HepG2 (cell line): ENCODE measurements around the gene LRRC63. TPM values are rescaled to one million over a fixed set of nuclear protein-coding genes. Genes with fewer than 3 reads are reported as not detected.

Source experiments
- ATAC-seq: fragments of 200-7000 bp; cut with Tn5 transposase; 3 replicates; pipeline ENCODE4 v1.9.1; 2020; ENCODE audit warnings: mild to moderate bottlenecking, moderate library complexity
- BruUV-seq: library from RNA; stranded (reverse); fragments of 400-500 nt; replicated peaks from 2 replicates; lab custom pipeline; 2021; lab: Mats Ljungman, UMichigan
- CTCF ChIA-PET: fragments of 300-600 bp; formaldehyde crosslinking; extraction: SDS; loops from one replicate; lab custom pipeline; 2021; ENCODE audit warnings: low total read pairs, inconsistent platforms, low intra/inter-chr PET ratio; lab: Yijun Ruan, JAX
- POLR2A ChIA-PET: fragments of 350-600 bp; sonication (Branson Sonifier 250); formaldehyde crosslinking; loops from one replicate; lab custom pipeline; 2020; ENCODE audit warnings: antibody characterized with exemption, inconsistent platforms; lab: Yijun Ruan, JAX
- DNase-seq: peaks from one replicate; pipeline ENCODE4 v3.0.0-alpha.2; 2015; ENCODE audit warnings: low spot score
- FAIRE-seq: peaks from 3 replicates; lab custom pipeline; 2011; peaks lifted over from hg19 to GRCh38; lab: Jason Lieb, UNC
- H2AFZ ChIP-seq: one replicate; pipeline ENCODE4 v1.6.1; 2011; ENCODE audit warnings: low read length, inconsistent platforms
- H3K27ac ChIP-seq: fragments of 300-600 bp; 3 replicates; pipeline ENCODE4 v1.8.0; 2011; ENCODE audit warnings: mixed run types, mild to moderate bottlenecking, mixed read lengths, low read length, inconsistent platforms; ENCODE audit not compliant: insufficient read depth; ENCODE audit errors: extremely low read length
- H3K27me3 ChIP-seq, 2 experiments: fragments of 200-600 bp in 1 of 2; 2 replicates in 1 of 2; 3 replicates in 1 of 2; pipeline versions ENCODE4 v1.6.0 to v1.8.0; 2011; ENCODE audit warnings: low read length in 2 of 2, mild to moderate bottlenecking in 2 of 2, moderate library complexity in 2 of 2, inconsistent platforms in 1 of 2; ENCODE audit not compliant: insufficient read depth in 2 of 2, control insufficient read depth in 1 of 2
- H3K36me3 ChIP-seq, 2 experiments: fragments of 200-600 bp in 1 of 2; replicated peaks in 1 of 2; 2 replicates in 1 of 2; 3 replicates in 1 of 2; pipeline versions ENCODE4 v1.5.1 to v1.8.0; 2011; ENCODE audit warnings: low read length in 2 of 2, inconsistent platforms in 1 of 2; ENCODE audit not compliant: insufficient read depth in 2 of 2, control insufficient read depth in 1 of 2
- H3K4me1 ChIP-seq: 2 replicates; pipeline ENCODE4 v1.5.1; 2012; ENCODE audit warnings: low read length, inconsistent platforms; ENCODE audit not compliant: insufficient read depth
- H3K4me2 ChIP-seq: 2 replicates; pipeline ENCODE4 v1.6.0; 2011; ENCODE audit warnings: low read depth, low read length, inconsistent platforms
- H3K4me3 ChIP-seq, 3 experiments: fragments of 200-600 bp in 1 of 3; sonication (generic), shearing (Covaris generic) in 1 of 3; replicated peaks in 1 of 3; 2 replicates each; pipeline ENCODE4 v1.5.1; 2011 to 2016; ENCODE audit warnings: low read length in 3 of 3, inconsistent platforms in 2 of 3, low read depth in 2 of 3, mild to moderate bottlenecking in 2 of 3, control low read depth in 1 of 3, mixed read lengths in 1 of 3; ENCODE audit not compliant: insufficient read depth in 1 of 3
- H3K79me2 ChIP-seq: one replicate; pipeline ENCODE4 v1.6.1; 2011; ENCODE audit warnings: low read length, inconsistent platforms; ENCODE audit not compliant: insufficient read depth
- H3K9ac ChIP-seq: 2 replicates; pipeline ENCODE4 v1.6.0; 2011; ENCODE audit warnings: mild to moderate bottlenecking, low read depth, low read length, inconsistent platforms; ENCODE audit not compliant: insufficient read depth
- H3K9me3 ChIP-seq: 2 replicates; pipeline ENCODE4 v1.5.1; 2012; ENCODE audit warnings: mild to moderate bottlenecking, low read length
- H4K20me1 ChIP-seq: 2 replicates; pipeline ENCODE4 v1.6.0; 2011; ENCODE audit warnings: inconsistent platforms, mild to moderate bottlenecking, low read length, moderate library complexity; ENCODE audit not compliant: insufficient read depth
- DZIP1 ChIP-seq: sonication (generic); formaldehyde crosslinking; IDR thresholded peaks from 2 replicates; pipeline ENCODE4 v1.5.0; 2020; ENCODE audit warnings: mild to moderate bottlenecking, missing genetic modification reagents
- FOXK1 ChIP-seq: sonication (generic); formaldehyde crosslinking; IDR thresholded peaks from 2 replicates; pipeline ENCODE4 v1.4.0; 2020; ENCODE audit warnings: low read depth, missing genetic modification reagents, borderline replicate concordance
- GATA4 ChIP-seq: sonication (generic); IDR thresholded peaks from 2 replicates; pipeline ENCODE4 v1.6.1; 2016; ENCODE audit warnings: antibody characterized with exemption, low read depth, borderline replicate concordance
- NCOR1 ChIP-seq: fragments of 200-600 bp; sonication (generic); IDR thresholded peaks from 2 replicates; pipeline ENCODE4 v1.7.0; 2017; ENCODE audit warnings: antibody characterized with exemption, low read length, borderline replicate concordance
- NFKBIZ ChIP-seq: IDR thresholded peaks from 2 replicates; pipeline ENCODE4 v1.6.1; 2018; ENCODE audit warnings: missing genetic modification reagents, missing compliant biosample characterization
- PATZ1 ChIP-seq: sonication (generic); formaldehyde crosslinking; IDR thresholded peaks from 2 replicates; pipeline ENCODE4 v1.4.0; 2020; ENCODE audit warnings: missing genetic modification reagents
- RBAK ChIP-seq: sonication (generic); formaldehyde crosslinking; IDR thresholded peaks from 2 replicates; pipeline ENCODE4 v1.5.1; 2020; ENCODE audit warnings: mild to moderate bottlenecking, missing genetic modification reagents
- RBM39 ChIP-seq: fragments of 200-400 bp; formaldehyde crosslinking; IDR thresholded peaks from one replicate; pipeline ENCODE4 v1.6.1; 2018; ENCODE audit warnings: antibody characterized with exemption, mild to moderate bottlenecking, low read depth, low read length; ENCODE audit not compliant: poor library complexity, severe bottlenecking
- RFX3 ChIP-seq: IDR thresholded peaks from 2 replicates; pipeline ENCODE4 v1.6.1; 2016; ENCODE audit warnings: missing biosample characterization, missing genetic modification reagents
- SOX6 ChIP-seq, 2 experiments: fragments of 450-650 bp in 1 of 2; sonication (generic) in 1 of 2; formaldehyde crosslinking in 1 of 2; IDR thresholded peaks; 2 replicates each; pipeline versions ENCODE4 v1.4.0 to v1.6.1; 2017 to 2020; ENCODE audit warnings: antibody characterized with exemption in 1 of 2, mild to moderate bottlenecking in 1 of 2, missing genetic modification reagents in 1 of 2
- STAG1 ChIP-seq: sonication (generic); formaldehyde crosslinking; IDR thresholded peaks from 2 replicates; pipeline ENCODE4 v1.4.0; 2020; ENCODE audit warnings: missing genetic modification reagents
- U2AF2 ChIP-seq: fragments of 200-400 bp; formaldehyde crosslinking; IDR thresholded peaks from 2 replicates; pipeline ENCODE4 v1.6.1; 2017; ENCODE audit warnings: low read depth, mild to moderate bottlenecking, low read length
- ZNF530 ChIP-seq: sonication (generic); formaldehyde crosslinking; IDR thresholded peaks from 2 replicates; pipeline ENCODE4 v1.5.0; 2020; ENCODE audit warnings: low read depth, mild to moderate bottlenecking, missing genetic modification reagents
- ZNF549 ChIP-seq: sonication (generic); formaldehyde crosslinking; IDR thresholded peaks from 2 replicates; pipeline ENCODE4 v1.5.0; 2020; ENCODE audit warnings: missing genetic modification reagents
- ZNF703 ChIP-seq: sonication (generic); formaldehyde crosslinking; IDR thresholded peaks from 2 replicates; pipeline ENCODE4 v1.5.1; 2020; ENCODE audit warnings: missing genetic modification reagents, mild to moderate bottlenecking, moderate library complexity, borderline replicate concordance
- ZNF879 ChIP-seq: sonication (generic); formaldehyde crosslinking; IDR thresholded peaks from 2 replicates; pipeline ENCODE4 v1.8.1; 2023; ENCODE audit warnings: missing genetic modification reagents
- WGBS: methylation state at CpG from one replicate; pipeline ENCODE4 v1.1.6; 2017; ENCODE audit warnings: low lambda C conversion rate; 5-methylcytosine and 5-hydroxymethylcytosine counted together
- in situ Hi-C: cut with HindIII; loops from 2 replicates; pipeline ENCODE4 v1.10.0; 2017; ENCODE audit warnings: low pct_unique_long_range_greater_than_20kb; ENCODE audit not compliant: extremely low pct_ligation_motif_present
- intact Hi-C: fragments of 100-400 bp; cut with micrococcal nuclease; formaldehyde crosslinking; loops from one replicate; pipeline ENCODE4 v1.10.0; 2022; ENCODE audit not compliant: unreplicated experiment
- polyA plus RNA-seq, 8 experiments: library from polyadenylated mRNA; depleted of rRNA in 3 of 8; stranded (reverse) in 7 of 8; unstranded in 1 of 8; fragments of >200 nt; fragmentation: Illumina TruSeq in 4 of 8; extraction: Trizol in 4 of 8; gene quantifications; 2 replicates each; pipeline versions ENCODE4 v1.2.1 to v1.2.3, GENCODE V29; 2011 to 2016; ENCODE audit warnings: low read depth in 4 of 8, missing spikeins in 1 of 8, mixed read lengths in 1 of 8; ENCODE audit not compliant: insufficient read depth in 1 of 8
- total RNA-seq, 5 experiments: library from RNA; depleted of rRNA; stranded (reverse); fragments of >200 nt; fragmentation: Illumina TruSeq; extraction: Trizol; gene quantifications; 2 replicates each; pipeline ENCODE4 v1.2.3, GENCODE V29; 2016; ENCODE audit warnings: low read depth in 1 of 5

The LRRC63 gene
- total and polyA plus RNA-seq, 2 of the 13 experiments (the other 11 are each of a cell fraction or from before 2014, with no cell fraction given) = not detected

GRCh38 chr13:46171217-46171616, 40.5 kb upstream of the LRRC63 start:
- POLR2A ChIA-PET = no interaction called here
- Histone ChIP-seq H3K27ac (no peak overlapping the region), H3K9me3 (no peaks in the 10 kb centered on the region), H3K4me2 (no peak overlapping the region), H4K20me1 (no peaks in the 10 kb centered on the region)
- DNase-seq (no peak), FAIRE-seq (no peak), ATAC-seq (no peak)
- no peak for TF ChIP-seq NCOR1
- no peak for TF ChIP-seq RFX3
- TF ChIP-seq STAG1 (CRISPR knock-in tag) = no peak
- no peak for TF ChIP-seq U2AF2
- no peak for TF ChIP-seq ZNF549
- no peak for TF ChIP-seq FOXK1 (CRISPR knock-in tag)
- TF ChIP-seq, all 625 proteins: peak for 0
- WGBS = 46% methylated on average over 4 of the region's 4 CpGs
- Histone ChIP-seq H3K4me3 (no peak overlapping the region), H3K27me3 (peaks cover 0 to 4% of the 10 kb centered on the region in 2 experiments; a peak in 1 of 5 replicates), H3K79me2 (no peaks in the 10 kb centered on the region), H3K9ac (no peak overlapping the region), H2AFZ (no peak overlapping the region), H3K4me1 (peaks cover 12% of the 10 kb centered on the region; the same call in 1 of the 2 replicates), H3K36me3 (no peaks in the 10 kb centered on the region)
- intact Hi-C loops (no loop called here), in situ Hi-C loops (no loop called here)
- BruUV-seq = no TSS peak
- CTCF ChIA-PET = no interaction called here

GRCh38 chr13:46171739-46172138, 40.0 kb upstream of the LRRC63 start:
- ChIA-PET POLR2A (no interaction called here), CTCF (no interaction called here)
- H3K79me2 ChIP-seq = no peaks in the 10 kb centered on the region
- H3K9ac ChIP-seq = no peak overlapping the region
- H3K4me3 ChIP-seq = no peak overlapping the region
- H3K4me1 ChIP-seq = peaks cover 12% of the 10 kb centered on the region; the same call in 1 of the 2 replicates
- no peak overlapping the region for H3K27ac ChIP-seq
- H3K9me3 ChIP-seq = no peaks in the 10 kb centered on the region
- intact Hi-C loops (no loop called here), in situ Hi-C loops (no loop called here)
- no peak for ATAC-seq
- DNase-seq = no peak
- no peaks in the 10 kb centered on the region for H3K36me3 ChIP-seq
- 90% methylated on average over 7 of the region's 7 CpGs for WGBS
- FAIRE-seq = no peak
- no TSS peak for BruUV-seq
- no peaks in the 10 kb centered on the region for H4K20me1 ChIP-seq
- H3K4me2 ChIP-seq = no peak overlapping the region
- H3K27me3 ChIP-seq = peaks cover under 1 to 4% of the 10 kb centered on the region in 2 experiments; a peak in 2 of 5 replicates
- H2AFZ ChIP-seq = no peak overlapping the region
- no peak for TF ChIP-seq ZNF879
- no peak for TF ChIP-seq DZIP1 (CRISPR knock-in tag)
- TF ChIP-seq ZNF530 (CRISPR knock-in tag) = no peak
- no peak for TF ChIP-seq PATZ1
- no peak for TF ChIP-seq SOX6 (IDR thresholded peaks at IDR 0.05)
- TF ChIP-seq SOX6 (CRISPR knock-in tag; IDR thresholded peaks at IDR 0.05) = no peak
- no peak for TF ChIP-seq RBM39
- no peak for TF ChIP-seq ZNF703
- TF ChIP-seq GATA4 = no peak
- TF ChIP-seq NFKBIZ = no peak
- TF ChIP-seq RBAK (CRISPR knock-in tag) = no peak
